NAMALWA (cell line): ENCODE measurements around the gene ZBTB21.
"Not testable (repeated sequence)": the region's sequence is repeated elsewhere in the genome, so short reads cannot be mapped to it uniquely, and the experiment has no call there.

Experiments
- DNase-seq: peaks from one replicate; pipeline ENCODE4 v3.0.0-alpha.2; 2015; ENCODE audit warnings: low spot score

The ZBTB21 gene

DNA sequence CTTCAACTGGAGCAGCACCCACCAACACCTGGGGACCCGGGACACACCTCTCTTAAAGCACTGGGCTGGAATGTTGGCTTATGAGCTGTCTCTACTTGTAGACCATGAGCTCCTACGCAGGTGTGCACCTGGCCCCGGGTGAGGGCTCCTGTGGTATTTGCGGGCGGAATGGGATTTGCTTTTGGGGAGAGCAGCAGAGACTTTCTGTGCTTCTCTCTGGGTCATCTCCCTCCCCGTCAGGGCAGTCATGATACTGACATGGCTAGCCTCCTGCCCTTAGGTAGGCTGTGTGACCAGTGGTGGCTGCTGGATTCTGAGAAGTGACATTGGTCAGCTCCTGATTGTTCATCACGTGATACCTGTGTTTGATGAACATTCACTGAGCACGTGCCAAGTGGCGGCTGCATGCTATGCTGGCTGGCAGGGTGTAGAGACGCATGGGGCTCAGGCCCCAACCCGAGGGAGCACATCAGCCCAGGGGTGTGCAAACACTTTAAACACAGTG, 9.0 kb upstream of the ZBTB21 start:
- DNase-seq, result no peak

DNA sequence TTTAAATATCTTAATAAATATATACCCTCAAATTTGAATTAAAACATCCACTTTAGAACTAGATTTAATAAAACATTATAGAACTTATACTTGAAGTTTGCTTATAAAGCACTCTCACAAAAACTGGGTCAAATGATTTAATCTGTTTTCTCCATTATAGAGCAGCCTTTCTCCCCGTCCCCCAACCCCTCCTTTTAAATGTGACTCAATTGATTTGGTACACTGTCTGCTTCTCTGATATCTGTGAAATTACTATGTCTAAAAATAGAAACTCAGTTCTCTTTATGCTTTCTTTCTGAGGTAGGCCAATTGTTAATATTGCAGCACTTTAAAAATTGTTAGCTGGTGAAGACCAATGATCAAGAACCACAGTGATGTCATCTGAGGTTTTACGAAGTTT, 6.9 kb upstream of the ZBTB21 start:
- DNase-seq, result no peak

GRCh38 chr21:42016364-42016985, 6.3 kb upstream of the ZBTB21 start:
- DNase-seq, result no peak

- no peak for DNase-seq
These were observed 3.8 kb upstream of the ZBTB21 start for GRCh38 chr21:42013931-42014330.

DNA sequence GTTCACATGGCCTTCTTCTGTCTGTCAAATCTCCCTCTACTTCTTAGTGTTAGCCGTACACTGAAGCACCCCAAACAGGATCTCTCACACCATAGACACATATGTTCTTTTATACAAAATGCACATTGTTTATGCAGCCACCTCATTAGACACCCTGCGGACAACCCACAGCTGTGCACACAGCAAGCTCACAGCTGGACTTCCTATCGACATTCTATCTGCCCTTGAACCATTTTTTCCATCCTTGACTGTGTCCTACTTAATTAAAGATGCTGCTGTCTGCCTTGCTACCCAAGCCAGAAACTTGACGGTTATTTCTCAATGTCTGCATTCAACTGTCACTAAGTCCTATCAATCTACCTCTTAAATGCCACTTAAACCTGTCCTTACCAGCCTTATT, 3.2 kb upstream of the ZBTB21 start:
- no peak for DNase-seq

- DNase-seq, result no peak
These were observed 2.7 kb upstream of the ZBTB21 start for GRCh38 chr21:42012763-42013329.

GRCh38 chr21:42012344-42012743, 2.2 kb upstream of the ZBTB21 start:
- no peak for DNase-seq

DNA sequence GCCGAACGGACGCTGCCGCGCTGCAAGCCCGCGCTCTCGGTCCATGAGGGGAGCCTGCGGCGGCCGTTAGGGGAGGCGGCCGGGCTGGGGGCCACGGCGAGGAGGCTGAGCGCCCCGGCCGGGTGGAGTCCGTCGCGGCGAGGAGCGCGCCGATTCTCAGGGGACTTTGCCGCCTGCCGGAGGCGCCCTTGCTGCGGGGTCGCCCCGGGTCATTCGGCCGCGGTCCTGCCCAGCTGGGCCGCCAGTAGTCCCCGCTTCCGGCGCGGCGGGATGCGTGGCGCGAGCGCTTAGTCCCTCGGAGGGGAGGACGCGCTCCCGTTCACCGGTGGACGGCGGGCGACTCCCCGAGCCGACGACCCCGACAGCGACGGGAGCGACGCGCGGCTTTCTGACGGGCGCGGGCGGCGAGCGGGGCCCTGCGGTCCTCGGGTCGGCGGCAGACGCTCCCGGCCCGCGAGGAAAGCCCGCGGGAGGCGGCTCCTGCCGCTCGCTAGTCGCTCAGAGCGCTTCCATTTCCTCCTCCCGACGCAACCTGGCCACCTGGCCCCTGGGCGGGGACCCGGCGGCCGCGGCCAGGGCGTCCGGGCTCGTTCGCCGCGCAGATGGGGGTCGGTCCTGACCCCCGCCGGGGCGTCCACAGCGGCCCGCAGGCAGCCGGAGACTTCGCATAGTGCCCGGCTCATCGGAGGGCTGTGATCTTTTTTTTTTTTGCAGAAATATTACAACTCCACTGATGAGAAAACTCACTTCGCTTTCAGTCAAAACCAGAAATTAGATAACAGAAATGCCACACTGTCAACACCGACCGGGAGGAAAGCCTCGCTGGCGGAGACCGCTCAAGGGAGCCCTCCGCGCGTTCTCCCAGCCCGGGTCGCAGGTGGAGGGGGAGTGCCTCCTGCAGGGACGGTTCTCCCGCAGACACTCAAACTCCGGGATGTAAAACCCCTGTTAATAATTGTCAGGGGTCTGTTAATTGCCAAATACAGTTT, 641 bp upstream of the ZBTB21 start:
- peak; percentile 50 for DNase-seq

DNA sequence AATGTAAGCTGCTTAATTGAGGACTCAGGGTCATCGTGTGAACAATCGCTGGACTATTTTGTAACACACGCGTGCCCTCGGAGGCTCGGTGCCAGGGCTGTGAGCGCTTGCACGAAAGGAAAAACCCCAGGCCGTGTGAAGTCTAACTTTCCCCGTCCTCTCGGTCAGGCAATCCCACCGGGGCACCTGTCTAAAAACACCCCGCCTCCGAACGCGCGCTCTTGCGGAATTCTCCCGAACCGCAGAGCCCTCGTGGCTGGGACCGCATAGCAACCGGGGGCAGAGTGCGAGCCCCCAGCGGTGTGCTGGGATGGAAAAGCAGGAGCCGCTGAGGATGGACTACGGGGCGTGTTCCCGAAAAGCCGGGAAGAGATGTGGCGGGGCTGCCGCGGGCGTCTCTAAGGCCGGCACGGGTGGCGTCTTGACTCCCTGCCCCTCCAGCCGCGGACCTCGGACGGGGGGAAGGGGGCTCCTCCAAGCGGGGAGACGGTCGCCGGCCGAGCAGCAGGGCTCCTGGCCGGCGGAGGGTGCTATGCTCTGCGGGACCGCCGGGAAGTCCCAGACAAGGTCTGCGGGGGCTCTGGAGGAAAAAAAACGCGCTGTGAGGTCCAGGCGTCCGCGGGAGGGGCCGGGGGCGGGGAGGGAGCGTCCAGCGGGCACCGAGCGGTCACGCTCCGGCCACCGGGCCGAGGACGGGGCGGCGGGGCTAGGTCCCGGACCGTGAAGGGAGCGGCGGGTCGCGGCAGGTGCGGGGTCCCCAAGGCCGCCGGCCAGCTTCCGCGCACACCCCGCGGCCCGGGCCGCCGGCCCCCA, 936 bp downstream of the ZBTB21 start:
- DNase-seq, result peak; percentile 72

- DNase-seq, result no peak
These were observed 2.7 kb downstream of the ZBTB21 start for GRCh38 chr21:42007356-42007940.

- DNase-seq, result no peak
These were observed 3.4 kb downstream of the ZBTB21 start for GRCh38 chr21:42006765-42007164.

- DNase-seq, result no peak
These were observed 5.6 kb downstream of the ZBTB21 start for GRCh38 chr21:42004406-42005199.

- DNase-seq, result no peak
These were observed 7.1 kb downstream of the ZBTB21 start for GRCh38 chr21:42003051-42003461.

DNA sequence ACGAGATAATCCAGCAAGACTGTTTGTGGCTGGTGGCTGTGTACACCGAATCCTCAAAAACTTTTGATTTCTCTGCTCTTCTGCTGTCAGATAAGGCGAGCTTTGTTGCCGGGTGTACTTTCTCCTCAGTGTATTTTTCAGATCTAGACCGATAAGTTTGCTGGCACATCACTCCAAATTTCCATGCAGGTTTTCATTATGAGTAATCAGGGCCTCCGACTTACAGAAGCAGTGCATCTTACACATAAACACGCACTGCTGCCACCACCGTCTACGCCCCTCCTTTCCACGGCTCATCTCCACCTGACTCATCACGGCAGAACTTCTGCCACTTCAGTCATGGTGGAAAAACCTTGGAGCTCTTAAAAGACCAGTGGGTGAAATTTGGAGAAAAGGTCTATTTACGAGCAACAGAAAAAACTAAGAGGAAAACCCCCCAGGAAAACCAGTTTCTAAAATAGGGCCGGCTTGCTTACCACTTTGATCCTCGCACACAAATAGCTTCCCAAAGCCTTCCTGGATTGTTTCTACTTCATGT, 7.7 kb downstream of the ZBTB21 start:
- no peak for DNase-seq

- no peak for DNase-seq
These were observed 8.4 kb downstream of the ZBTB21 start for GRCh38 chr21:42001781-42002180.

GRCh38 chr21:42000908-42001307, 9.3 kb downstream of the ZBTB21 start:
- no peak for DNase-seq

GRCh38 chr21:41997657-41998056, 12.5 kb downstream of the ZBTB21 start:
- no peak for DNase-seq

- DNase-seq, result no peak
These were observed 14.6 kb downstream of the ZBTB21 start for GRCh38 chr21:41995577-41995976.

GRCh38 chr21:41994613-41995012, 15.5 kb downstream of the ZBTB21 start:
- not testable (repeated sequence) for DNase-seq

- no peak for DNase-seq
These were observed 16.4 kb downstream of the ZBTB21 start for GRCh38 chr21:41993744-41994143.
